Sigmoid colon (tissue), 7 donors: ENCODE results near the gene SLC10A1. TPM values are rescaled to one million over a fixed set of nuclear protein-coding genes. Genes with fewer than 3 reads are reported as not detected.

ENCODE experiments used
- DNase-seq: peaks from one replicate; pipeline ENCODE4 v3.0.0-alpha.2; 2019
- H3K27ac ChIP-seq, 4 donors: fragments of 200-600 bp; sonication (generic); one replicate each; pipeline ENCODE4 v1.5.1; 2016 to 2019; ENCODE audit warnings: mild to moderate bottlenecking in 1 of 4
- H3K27me3 ChIP-seq, 3 donors: fragments of 200-600 bp; sonication (generic); one replicate each; pipeline ENCODE4 v1.5.1; 2019; ENCODE audit warnings: mild to moderate bottlenecking in 1 of 3
- H3K36me3 ChIP-seq, 4 donors: fragments of 200-600 bp; sonication (generic); one replicate each; pipeline ENCODE4 v1.5.1; 2016 to 2019
- H3K4me1 ChIP-seq, 4 donors: fragments of 200-600 bp; sonication (generic); one replicate each; pipeline ENCODE4 v1.5.1; 2017 to 2019
- H3K4me3 ChIP-seq, 4 donors: fragments of 200-600 bp; sonication (generic); one replicate each; pipeline ENCODE4 v1.5.1; 2017 to 2019; ENCODE audit warnings: mild to moderate bottlenecking in 2 of 4, moderate library complexity in 1 of 4
- H3K9me3 ChIP-seq, 4 donors: fragments of 200-600 bp in 3 of 4; sonication (generic) in 3 of 4; one replicate each; pipeline versions ENCODE4 v1.5.1 to v1.6.1; 2013 to 2019
- CTCF ChIP-seq, 4 experiments: fragments of 450-650 bp in 3 of 4; fragments of 200-600 bp in 1 of 4; IDR thresholded peaks; one replicate each; pipeline ENCODE4 v1.5.1; 2016 to 2019; ENCODE audit warnings: antibody characterized with exemption in 4 of 4, mild to moderate bottlenecking in 3 of 4, moderate library complexity in 2 of 4
- EP300 ChIP-seq, 4 donors: sonication (generic); formaldehyde crosslinking; IDR thresholded peaks; one replicate each; pipeline ENCODE4 v1.6.1; 2017; ENCODE audit warnings: antibody characterized with exemption in 4 of 4
- POLR2A ChIP-seq, 2 donors: fragments of 450-650 bp; IDR thresholded peaks; one replicate each; pipeline ENCODE4 v1.6.1; 2016; ENCODE audit warnings: antibody characterized with exemption in 2 of 2, mild to moderate bottlenecking in 2 of 2, moderate library complexity in 2 of 2
- POLR2AphosphoS5 ChIP-seq, 4 donors: sonication (generic); formaldehyde crosslinking; IDR thresholded peaks; one replicate each; pipeline ENCODE4 v1.6.1; 2017; ENCODE audit warnings: antibody characterized with exemption in 4 of 4
- WGBS, 2 donors: extraction: QIAGEN DNeasy Blood & Tissue Kit; methylation state at CpG; one replicate each; pipeline ENCODE4 v1.1.7; 2013; 5-methylcytosine and 5-hydroxymethylcytosine counted together
- intact Hi-C: fragments of 100-400 bp; cut with DNase I; formaldehyde crosslinking; loops from one replicate; pipeline ENCODE4 v1.15.1; 2023
- polyA plus RNA-seq, 3 donors: library from polyadenylated mRNA; stranded (reverse); fragments of 200-250 nt; gene quantifications; one replicate each; pipeline ENCODE4 v1.2.3, GENCODE V29; 2013
- total RNA-seq, 4 donors: library from RNA; depleted of rRNA; stranded (reverse); fragments of >200 nt; gene quantifications; one replicate each; pipeline ENCODE4 v1.1.0, GENCODE V29; 2016
- donor health status: healthy with polysubstance abuse.
- donor health status: Bipolar disorder and iron deficiency.
- donor health status: healthy.

SLC10A1 gene
- total and polyA plus RNA-seq, 7 donors: not detected

DNA sequence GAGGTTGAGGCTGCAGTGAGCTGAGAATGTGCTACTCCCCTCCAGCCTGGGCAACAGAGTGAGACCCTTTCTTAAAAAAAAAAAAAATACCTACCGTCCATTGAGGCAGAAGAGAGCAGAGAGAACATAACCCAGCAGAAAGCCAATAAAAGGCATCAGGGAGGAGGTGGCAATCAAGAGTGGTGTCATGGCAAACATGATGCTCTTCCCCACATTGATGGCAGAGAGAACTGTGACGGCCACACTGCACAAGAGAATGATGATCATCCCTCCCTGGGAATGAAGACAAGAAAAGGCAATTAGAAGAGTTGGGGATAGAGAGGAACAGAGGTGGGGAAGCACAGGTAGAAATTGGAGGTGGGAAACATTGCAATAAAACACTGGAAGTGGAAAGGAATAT, 18.0 kb downstream of the SLC10A1 start:
- H3K27me3 ChIP-seq: no peaks in the 10 kb centered on the region
- H3K4me1 ChIP-seq: peaks cover 0 to 19% (median 10%) of the 10 kb centered on the region in 4 donors
- H3K27ac ChIP-seq: no peak overlapping the region
- TF ChIP-seq EP300 (IDR thresholded peaks at IDR 0.05) (no peak), POLR2AphosphoS5 (IDR thresholded peaks at IDR 0.05) (peak in 1 of 4 donors; percentile 24), CTCF (IDR thresholded peaks at IDR 0.05) (no peak), POLR2A (IDR thresholded peaks at IDR 0.05) (no peak)
- H3K9me3 ChIP-seq: no peaks in the 10 kb centered on the region
- no peak for DNase-seq
- H3K36me3 ChIP-seq: peaks cover 0 to 66% (median 22%) of the 10 kb centered on the region in 4 donors
- intact Hi-C loops: no loop called here
- H3K4me3 ChIP-seq: no peak overlapping the region
- 83 to 93% methylated on average over 2 of the region's 2 CpGs for WGBS, 2 donors

GRCh38 chr14:69776875-69777453, 20.1 kb downstream of the SLC10A1 start:
- TF ChIP-seq EP300 (IDR thresholded peaks at IDR 0.05) (no peak), CTCF (IDR thresholded peaks at IDR 0.05) (no peak), POLR2AphosphoS5 (IDR thresholded peaks at IDR 0.05) (no peak), POLR2A (IDR thresholded peaks at IDR 0.05) (no peak)
- no peak overlapping the region for H3K4me3 ChIP-seq
- H3K27me3 ChIP-seq: no peaks in the 10 kb centered on the region
- 73 to 84% methylated on average over 4 of the region's 4 CpGs for WGBS, 2 donors
- DNase-seq: no peak
- peaks cover 0 to 28% (median 15%) of the 10 kb centered on the region in 4 donors for H3K4me1 ChIP-seq
- H3K9me3 ChIP-seq: no peaks in the 10 kb centered on the region
- peaks cover 5 to 87% (median 39%) of the 10 kb centered on the region in 4 donors for H3K36me3 ChIP-seq
- intact Hi-C loops: no loop called here
- H3K27ac ChIP-seq: no peak overlapping the region

DNA sequence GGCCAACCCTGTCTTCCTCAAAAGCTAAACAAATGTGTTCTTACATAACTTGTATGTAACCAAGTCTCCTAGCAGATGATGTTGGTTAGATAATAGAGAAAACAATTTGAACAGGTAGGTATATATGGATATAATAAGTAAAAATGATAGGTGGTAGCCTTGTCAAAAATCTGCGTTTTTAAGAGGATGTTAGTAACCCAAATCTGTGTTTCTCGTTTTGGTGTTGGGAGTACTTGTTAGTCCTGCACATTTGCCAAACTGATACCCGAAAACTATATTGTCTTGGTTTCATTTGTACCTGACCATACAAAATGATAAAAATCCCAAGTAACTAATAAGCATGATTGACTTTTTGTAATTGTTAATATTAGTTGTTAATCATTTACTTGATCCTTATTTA, 22.0 kb downstream of the SLC10A1 start:
- 84 to 90% methylated on average over 3 of the region's 3 CpGs for WGBS, 2 donors

GRCh38 chr14:69773571-69774276, 23.3 kb downstream of the SLC10A1 start:
- peaks cover 0 to 61% (median 42%) of the 10 kb centered on the region in 4 donors for H3K4me1 ChIP-seq
- H3K36me3 ChIP-seq: peaks cover 26 to 94% (median 68%) of the 10 kb centered on the region in 4 donors
- no peak overlapping the region for H3K4me3 ChIP-seq
- H3K27me3 ChIP-seq: no peaks in the 10 kb centered on the region
- no peak overlapping the region for H3K27ac ChIP-seq
- TF ChIP-seq CTCF (IDR thresholded peaks at IDR 0.05) (no peak), POLR2AphosphoS5 (IDR thresholded peaks at IDR 0.05) (no peak), EP300 (IDR thresholded peaks at IDR 0.05) (no peak), POLR2A (IDR thresholded peaks at IDR 0.05) (no peak)
- 95 to 96% methylated on average over 7 of the region's 7 CpGs for WGBS, 2 donors
- no peaks in the 10 kb centered on the region for H3K9me3 ChIP-seq
- intact Hi-C loops: no loop called here
- no peak for DNase-seq

More for the DNA sequence above, 22.0 kb downstream of the SLC10A1 start:
- Histone ChIP-seq H3K36me3 (peaks cover 15 to 94% (median 59%) of the 10 kb centered on the region in 4 donors), H3K27me3 (no peaks in the 10 kb centered on the region), H3K4me1 (peaks cover 0 to 48% (median 29%) of the 10 kb centered on the region in 4 donors), H3K4me3 (no peak overlapping the region), H3K9me3 (no peaks in the 10 kb centered on the region), H3K27ac (no peak overlapping the region)
- no peak for DNase-seq
- TF ChIP-seq POLR2AphosphoS5 (IDR thresholded peaks at IDR 0.05) (peak in 1 of 4 donors; percentile 11), CTCF (IDR thresholded peaks at IDR 0.05) (no peak), POLR2A (IDR thresholded peaks at IDR 0.05) (no peak), EP300 (IDR thresholded peaks at IDR 0.05) (no peak)
- intact Hi-C loops: no loop called here
